Amniotic stem cell (primary cell): ENCODE measurements around the gene OR10A5.
"Not testable (repeated sequence)": the region's sequence is repeated elsewhere in the genome, so short reads cannot be mapped to it uniquely, and the experiment has no call there.

Experiments used
- DNase-seq: peaks from one replicate; lab custom pipeline; 2025; lab: John Stamatoyannopoulos, UW

The OR10A5 gene, protein sequence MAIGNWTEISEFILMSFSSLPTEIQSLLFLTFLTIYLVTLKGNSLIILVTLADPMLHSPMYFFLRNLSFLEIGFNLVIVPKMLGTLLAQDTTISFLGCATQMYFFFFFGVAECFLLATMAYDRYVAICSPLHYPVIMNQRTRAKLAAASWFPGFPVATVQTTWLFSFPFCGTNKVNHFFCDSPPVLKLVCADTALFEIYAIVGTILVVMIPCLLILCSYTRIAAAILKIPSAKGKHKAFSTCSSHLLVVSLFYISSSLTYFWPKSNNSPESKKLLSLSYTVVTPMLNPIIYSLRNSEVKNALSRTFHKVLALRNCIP

GRCh38 chr11:6845383-6845782 lies at the start of gene OR10A5:
TSS of gene OR10A5 (plus strand) at chr11:6845683. CDS start at chr11:6845683, 0 bp downstream.
- no peak for DNase-seq

GRCh38 chr11:6799402-6799801 lies 46.1 kb upstream of the OR10A5 start, which contains the start of gene OR6A2:
TSS of gene OR6A2 (minus strand) at chr11:6799689. CDS start at chr11:6795708, 3,981 bp downstream.
- DNase-seq = no peak

- DNase-seq = not testable (repeated sequence)
Observed at GRCh38 chr11:6801075-6801474, 44.4 kb upstream of the OR10A5 start.

DNA sequence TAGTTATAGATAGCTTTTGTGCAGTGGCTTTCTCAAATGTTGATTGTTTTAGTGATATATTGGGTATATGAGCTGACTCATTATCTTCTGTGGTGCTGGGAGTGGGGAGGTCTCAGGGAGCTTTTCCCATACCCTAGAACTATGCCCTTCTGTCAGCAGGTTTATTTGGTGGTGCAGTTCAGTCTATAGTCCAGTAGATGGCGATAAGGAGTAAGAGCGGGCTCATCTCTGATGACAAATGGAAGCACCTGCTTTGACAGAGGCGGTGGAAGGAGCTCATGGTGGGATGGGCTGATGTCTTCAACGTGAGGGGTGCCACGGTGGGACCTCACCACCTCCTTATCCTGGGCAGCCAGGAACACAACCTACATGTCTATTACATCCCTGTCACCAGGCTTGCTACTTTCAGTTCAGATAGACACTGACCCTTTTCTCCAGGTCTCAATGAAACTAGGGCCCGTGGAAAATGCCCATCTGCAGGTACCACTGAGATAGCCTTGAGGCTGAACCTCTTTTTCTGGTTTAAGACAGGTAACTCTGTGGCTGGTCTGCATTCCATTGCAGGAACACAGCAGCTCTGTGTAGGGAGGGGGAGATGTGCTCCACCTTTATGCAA lies 33.0 kb upstream of the OR10A5 start:
- DNase-seq = peak; percentile 3

DNA sequence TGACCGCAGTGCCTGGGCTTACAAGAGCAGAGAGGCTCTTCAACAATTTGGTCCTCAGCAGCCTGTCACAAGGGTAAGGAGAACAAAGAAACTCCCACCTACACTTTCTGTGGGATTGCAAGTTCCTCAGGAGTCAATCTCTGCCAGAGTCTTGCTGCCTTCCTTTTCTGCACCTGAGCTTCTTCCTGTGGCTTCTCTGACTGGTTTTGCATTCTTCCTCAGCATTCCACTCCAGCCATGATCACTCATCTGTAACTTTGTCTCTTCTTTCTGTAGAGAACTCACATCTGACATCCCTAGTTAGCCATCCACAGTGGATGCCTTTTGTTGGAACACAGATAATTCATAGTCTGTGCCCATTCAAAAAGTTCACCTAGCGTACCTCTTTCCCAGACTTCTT lies 31.8 kb upstream of the OR10A5 start:
- no peak for DNase-seq

DNA sequence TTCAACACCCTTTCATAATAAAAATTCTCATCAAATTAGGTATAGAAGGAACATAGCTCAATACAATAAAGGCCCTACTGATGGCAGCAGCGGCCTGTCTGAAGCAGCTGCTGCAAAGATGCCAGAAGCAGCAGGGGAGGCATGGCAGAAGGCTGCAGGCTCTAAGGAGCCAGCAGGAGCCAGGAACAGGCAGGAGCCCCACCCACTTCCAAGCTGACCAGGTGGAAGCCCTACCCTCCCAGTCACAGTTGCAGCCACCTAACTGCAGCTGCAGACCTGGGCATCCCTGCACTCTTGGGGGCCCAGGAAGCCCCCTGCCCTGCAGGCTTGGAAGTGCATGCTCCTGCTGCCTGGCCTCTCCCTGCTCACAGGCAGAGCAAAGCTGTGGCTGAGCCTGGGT lies 27.8 kb upstream of the OR10A5 start:
- DNase-seq = no peak

DNA sequence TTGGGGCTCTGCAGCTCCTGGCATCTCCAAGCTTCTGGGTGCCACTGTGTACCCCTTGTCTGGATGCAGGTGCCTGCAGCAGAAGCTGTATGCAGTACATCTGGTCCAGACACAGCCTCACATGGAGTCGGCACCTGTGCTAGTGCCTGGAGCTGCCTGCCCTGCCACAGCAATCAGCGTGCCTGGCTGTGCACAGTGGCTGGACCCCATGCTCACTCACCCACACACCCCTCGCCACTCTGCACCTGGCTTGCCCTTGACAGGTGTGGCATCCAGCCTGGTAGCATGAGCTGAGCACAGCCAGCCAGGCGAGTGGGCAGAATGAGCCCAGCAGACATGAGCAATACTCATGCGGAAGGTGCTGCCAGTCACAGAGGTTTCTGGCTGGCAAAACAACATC lies 26.5 kb upstream of the OR10A5 start:
- no peak for DNase-seq

DNA sequence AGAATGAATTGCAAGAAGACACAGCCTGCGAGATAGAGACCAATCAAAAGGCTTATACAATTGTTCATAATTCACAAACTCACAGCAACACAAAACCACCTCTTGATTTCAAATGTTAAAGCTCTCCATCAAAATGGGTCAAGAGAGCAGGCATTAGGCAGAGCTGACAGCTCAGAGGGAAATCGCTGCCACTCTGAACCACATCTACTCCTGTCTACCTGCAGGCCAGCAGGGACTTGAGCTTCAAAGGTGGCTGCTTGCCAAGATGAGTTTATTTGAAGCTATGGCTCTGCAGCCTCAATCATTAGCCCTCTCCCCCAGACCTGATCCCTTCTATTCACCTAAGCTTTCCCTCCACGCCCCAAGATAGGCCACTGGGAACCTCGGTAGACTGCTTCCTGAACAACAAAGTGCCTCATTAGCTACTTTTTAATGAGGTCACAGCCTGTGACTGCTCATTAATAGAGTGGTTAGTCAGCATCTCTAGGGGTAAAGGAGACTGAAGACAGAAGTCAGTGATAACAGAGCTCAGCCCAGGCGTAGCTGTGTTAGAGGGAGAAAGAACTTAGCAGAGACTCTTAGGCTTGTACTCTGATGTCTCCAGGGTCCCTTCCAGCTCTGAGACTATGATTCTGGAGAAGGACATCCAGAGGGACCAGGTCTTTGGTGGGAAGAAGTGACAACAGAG lies 21.2 kb upstream of the OR10A5 start:
- DNase-seq = no peak

- DNase-seq = no peak
Observed at GRCh38 chr11:6825231-6825744, 20.2 kb upstream of the OR10A5 start.

- DNase-seq = no peak
Observed at GRCh38 chr11:6828103-6828502, 17.4 kb upstream of the OR10A5 start.

GRCh38 chr11:6833356-6833755 lies 12.1 kb upstream of the OR10A5 start:
- no peak for DNase-seq

- DNase-seq = no peak
Observed at GRCh38 chr11:6834021-6834420, 11.5 kb upstream of the OR10A5 start.

DNA sequence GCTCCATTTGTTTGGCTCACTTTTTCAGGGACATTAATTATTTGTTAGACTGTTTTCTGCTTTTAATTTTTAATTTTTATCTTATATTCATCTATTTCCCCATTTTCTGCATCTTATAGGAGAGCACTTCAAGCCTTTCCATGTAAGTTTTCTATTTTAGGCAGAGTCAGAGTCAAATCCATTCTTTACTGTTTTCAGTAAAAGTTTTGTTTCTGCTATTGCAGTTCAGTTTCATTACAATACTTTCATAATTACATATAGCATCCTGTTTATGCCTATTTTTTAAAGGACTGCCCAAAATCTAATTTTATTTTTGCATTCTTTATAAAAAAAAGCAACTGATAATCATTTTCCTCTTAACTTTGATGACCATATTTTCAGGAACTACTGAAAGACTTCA lies 3.8 kb upstream of the OR10A5 start:
- DNase-seq = no peak

GRCh38 chr11:6843670-6844069 lies 1.8 kb upstream of the OR10A5 start:
- no peak for DNase-seq

DNA sequence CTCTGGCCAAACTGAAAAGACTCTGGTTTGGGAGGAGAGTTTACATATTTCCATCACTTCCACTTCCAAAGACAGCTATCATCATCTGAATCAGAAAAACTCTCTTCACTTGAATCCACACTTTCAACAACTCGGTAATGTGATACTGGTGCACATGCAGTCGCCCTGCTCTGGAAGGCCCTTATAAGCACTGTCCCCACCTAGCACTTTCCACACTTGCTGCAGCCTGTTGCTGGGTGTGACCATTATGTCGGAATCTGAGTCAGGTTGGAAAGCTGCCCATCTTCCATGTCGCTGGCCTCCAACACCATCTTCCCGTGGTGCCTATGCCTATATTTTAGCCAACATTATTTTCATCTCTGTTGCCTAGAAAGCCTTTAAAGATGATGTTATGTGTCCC lies 1.1 kb upstream of the OR10A5 start:
- DNase-seq = no peak

DNA sequence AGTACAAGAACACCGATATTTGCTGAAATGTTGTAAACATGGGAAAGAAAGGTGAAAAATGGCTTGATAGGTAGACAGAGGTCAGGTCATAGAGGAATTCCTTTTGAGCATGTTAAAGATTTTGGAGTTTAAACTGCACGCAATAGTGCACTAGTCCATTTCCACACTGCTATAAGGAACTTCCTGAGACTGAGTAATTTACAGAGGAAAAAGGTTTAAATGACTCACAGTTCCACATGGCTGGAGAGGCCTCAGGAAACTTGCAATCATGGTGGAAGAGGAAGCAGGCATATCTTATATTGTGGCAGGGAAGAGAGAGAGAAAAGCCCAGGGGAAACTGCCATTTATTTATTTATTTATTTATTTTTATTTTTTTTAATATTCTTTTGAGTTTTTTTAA lies 5.0 kb downstream of the OR10A5 start:
- DNase-seq = no peak

GRCh38 chr11:6854801-6855200 lies 9.3 kb downstream of the OR10A5 start:
- DNase-seq = not testable (repeated sequence)

DNA sequence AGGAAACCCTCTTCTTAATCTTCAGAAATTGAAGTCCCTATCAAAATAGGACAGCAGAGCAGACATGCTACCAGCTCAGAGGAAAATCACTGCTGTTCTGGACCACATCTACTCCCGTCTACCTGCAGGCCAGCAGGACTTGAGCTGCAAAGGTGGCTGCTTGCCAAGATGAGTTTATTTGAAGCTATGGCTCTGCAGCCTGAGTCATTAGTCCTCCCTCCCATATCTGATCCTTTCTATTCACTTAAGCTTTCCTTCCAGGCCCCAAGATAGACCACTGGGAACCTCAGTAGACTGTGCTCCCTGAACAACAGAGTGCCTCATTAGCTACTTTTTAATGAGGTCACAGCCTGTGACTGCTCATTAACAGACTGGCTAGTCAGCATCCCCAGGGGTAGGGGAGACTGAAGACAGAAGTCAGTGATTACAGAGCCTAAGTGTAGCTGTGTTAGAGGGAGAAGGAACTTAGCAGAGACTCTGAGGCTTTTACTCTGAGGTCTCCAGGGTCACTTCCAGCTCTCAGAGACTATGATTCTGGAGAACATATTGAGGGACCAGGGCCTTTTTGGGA lies 10.6 kb downstream of the OR10A5 start:
- peak; percentile 19 for DNase-seq

- no peak for DNase-seq
Observed at GRCh38 chr11:6856871-6857270, 11.4 kb downstream of the OR10A5 start.

- DNase-seq = no peak
Observed at GRCh38 chr11:6862961-6863360, 17.5 kb downstream of the OR10A5 start, which contains the start of gene OR10A2. TSS of gene OR10A2 (plus strand) at chr11:6863057. CDS start at chr11:6869755, 6,698 bp downstream.

- DNase-seq = no peak
Observed at GRCh38 chr11:6864438-6864837, 19.0 kb downstream of the OR10A5 start.

DNA sequence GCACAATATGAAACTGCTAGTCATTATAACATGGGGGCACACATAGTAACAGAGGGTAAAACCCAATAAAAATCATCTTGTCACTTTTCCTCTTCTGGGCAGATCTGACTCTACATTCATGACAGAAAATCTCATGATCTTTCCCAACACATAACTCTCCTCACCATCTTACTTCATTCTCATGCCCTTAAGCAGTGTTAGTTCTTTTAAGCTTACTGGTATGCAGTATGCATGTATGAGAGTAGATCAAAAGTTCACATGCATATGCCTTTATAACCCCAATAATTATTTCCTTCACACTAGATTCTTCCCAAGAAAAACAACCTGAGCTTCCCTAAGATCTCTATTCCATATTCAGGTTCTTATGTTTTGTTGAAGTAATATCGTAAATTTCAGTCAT lies 25.8 kb downstream of the OR10A5 start:
- no peak for DNase-seq
